PC-9 (cell line): Measurements from ENCODE around the gene MDH2. TPM values are rescaled to one million over a fixed set of nuclear protein-coding genes. Genes with fewer than 3 reads are reported as not detected.
"Not testable (repeated sequence)": the region's sequence is repeated elsewhere in the genome, so short reads cannot be mapped to it uniquely, and the experiment has no call there.

ENCODE experiments used
- BruUV-seq: library from RNA; stranded (reverse); fragments of 400-500 nt; replicated peaks from 2 replicates; lab custom pipeline; 2021; lab: Mats Ljungman, UMichigan
- CTCF ChIA-PET: fragments of 300-600 bp; sonication (Branson Sonifier 250); formaldehyde crosslinking; loops from one replicate; lab custom pipeline; 2022; ENCODE audit warnings: antibody characterized with exemption; lab: Charles Lee
- POLR2A ChIA-PET: fragments of 300-600 bp; sonication (Branson Sonifier 250); formaldehyde crosslinking; loops from one replicate; lab custom pipeline; 2022; ENCODE audit warnings: antibody characterized with exemption; ENCODE audit not compliant: unreplicated experiment; lab: Charles Lee
- DNase-seq, 2 experiments: peaks; one replicate each; pipeline versions ENCODE4 v3.0.0 to v3.0.0-alpha.2; 2015 to 2022; ENCODE audit warnings: mixed read lengths in 1 of 2
- H2AFZ ChIP-seq: fragments of 200-600 bp; sonication (generic); 2 replicates; pipeline ENCODE4 v1.8.1; 2017; ENCODE audit warnings: antibody characterized with exemption
- H3F3A ChIP-seq: fragments of 200-600 bp; sonication (generic); 2 replicates; pipeline ENCODE4 v1.8.1; 2017; ENCODE audit warnings: antibody characterized with exemption, mild to moderate bottlenecking, low read depth; ENCODE audit not compliant: insufficient read depth
- H3K27ac ChIP-seq: fragments of 200-600 bp; sonication (generic); 2 replicates; pipeline ENCODE4 v1.6.1; 2016; ENCODE audit warnings: mixed run types
- H3K27me3 ChIP-seq: fragments of 200-600 bp; sonication (generic); 2 replicates; pipeline ENCODE4 v1.6.1; 2016; ENCODE audit warnings: low read depth, mixed run types; ENCODE audit not compliant: insufficient read depth
- H3K36me3 ChIP-seq: fragments of 200-600 bp; sonication (generic); 2 replicates; pipeline ENCODE4 v1.6.1; 2016; ENCODE audit warnings: low read depth, mixed run types
- H3K4me1 ChIP-seq: fragments of 200-600 bp; sonication (generic); replicated peaks from 2 replicates; pipeline ENCODE4 v1.6.1; 2016; ENCODE audit warnings: mixed run types; ENCODE audit not compliant: insufficient read depth
- H3K4me2 ChIP-seq: fragments of 200-600 bp; sonication (generic); 2 replicates; pipeline ENCODE4 v1.6.1; 2017; ENCODE audit warnings: mixed run types
- H3K4me3 ChIP-seq: fragments of 200-600 bp; sonication (generic); 2 replicates; pipeline ENCODE4 v1.6.1; 2016; ENCODE audit warnings: mixed run types
- H3K79me2 ChIP-seq: fragments of 200-600 bp; sonication (generic); 2 replicates; pipeline ENCODE4 v1.6.1; 2017; ENCODE audit warnings: low read depth, mixed run types
- H3K9me2 ChIP-seq: fragments of 200-600 bp; sonication (generic); 2 replicates; pipeline ENCODE4 v1.8.1; 2017; ENCODE audit warnings: mild to moderate bottlenecking; ENCODE audit not compliant: insufficient read depth
- H3K9me3 ChIP-seq: fragments of 200-600 bp; sonication (generic); 2 replicates; pipeline ENCODE4 v1.8.1; 2016; ENCODE audit warnings: low read depth; ENCODE audit not compliant: insufficient read depth
- H4K20me1 ChIP-seq: fragments of 200-600 bp; sonication (generic); 2 replicates; pipeline ENCODE4 v1.8.1; 2017; ENCODE audit not compliant: insufficient read depth
- CTCF ChIP-seq: fragments of 200-600 bp; sonication (generic); conservative IDR thresholded peaks from 2 replicates; pipeline ENCODE4 v1.6.1; 2017; ENCODE audit warnings: mixed run types, antibody characterized with exemption, mild to moderate bottlenecking, moderate library complexity
- EZH2 ChIP-seq: fragments of 200-600 bp; sonication (generic); IDR thresholded peaks from 2 replicates; pipeline ENCODE4 v1.8.0; 2017; ENCODE audit warnings: antibody characterized with exemption, low read depth
- intact Hi-C: fragments of 100-400 bp; cut with micrococcal nuclease; formaldehyde crosslinking; loops from one replicate; pipeline ENCODE4 v1.10.0; 2022; ENCODE audit not compliant: unreplicated experiment
- total RNA-seq: library from RNA; stranded (reverse); gene quantifications from 2 replicates; pipeline ENCODE4 v1.2.3, GENCODE V29; 2021

Gene MDH2
- total RNA-seq, 1 experiment from 2014 or later: 328 TPM

GRCh38 chr7:76009672-76010600, 38.0 kb upstream of the MDH2 start:
- ChIA-PET POLR2A (interaction anchor here (0.5 kb wide), 1 partner anchor 35 kb away, joined by 21 read pairs; no protein-coding TSS in a partner anchor), CTCF (interaction anchor here (0.6 kb wide), 1 partner anchor 131 kb away, joined by 6 read pairs; no protein-coding TSS in a partner anchor)
- H3K27me3 ChIP-seq: no peaks in the 10 kb centered on the region
- H3K79me2 ChIP-seq: no peaks in the 10 kb centered on the region
- H3K27ac ChIP-seq: no peak overlapping the region
- H4K20me1 ChIP-seq: no peaks in the 10 kb centered on the region
- no peak overlapping the region for H2AFZ ChIP-seq
- H3K4me2 ChIP-seq: no peak overlapping the region
- intact Hi-C loops: no loop called here
- BruUV-seq: no TSS peak
- H3K9me3 ChIP-seq: no peaks in the 10 kb centered on the region
- no peaks in the 10 kb centered on the region for H3F3A ChIP-seq
- TF ChIP-seq EZH2 (no peak), CTCF (no peak)
- no peak for DNase-seq
- no peaks in the 10 kb centered on the region for H3K4me1 ChIP-seq
- H3K9me2 ChIP-seq: no peaks in the 10 kb centered on the region
- H3K36me3 ChIP-seq: no peaks in the 10 kb centered on the region
- H3K4me3 ChIP-seq: no peak overlapping the region

- Histone ChIP-seq H3K9me3 (no peaks in the 10 kb centered on the region), H3K4me2 (no peak overlapping the region), H4K20me1 (no peaks in the 10 kb centered on the region), H3F3A (no peaks in the 10 kb centered on the region), H3K79me2 (no peaks in the 10 kb centered on the region), H3K9me2 (no peaks in the 10 kb centered on the region), H3K27me3 (no peaks in the 10 kb centered on the region), H3K4me3 (no peak overlapping the region), H3K27ac (no peak overlapping the region), H3K36me3 (0 out of 2 replicates have a peak, but pooled peaks cover 2% of the 10 kb centered on the region), H2AFZ (no peak overlapping the region), H3K4me1 (no peaks in the 10 kb centered on the region)
- BruUV-seq: no TSS peak
- TF ChIP-seq CTCF (no peak), EZH2 (no peak)
- intact Hi-C loops: no loop called here
- DNase-seq: no peak
- ChIA-PET CTCF (interaction anchor here (0.6 kb wide), 1 partner anchor 21 kb away, joined by 6 read pairs; no protein-coding TSS in a partner anchor), POLR2A (no interaction called here)
These were observed 36.5 kb upstream of the MDH2 start for GRCh38 chr7:76011442-76011861.

- ChIA-PET CTCF (no interaction called here), POLR2A (no interaction called here)
- no peak overlapping the region for H3K4me2 ChIP-seq
- H3K4me1 ChIP-seq: no peaks in the 10 kb centered on the region
- DNase-seq: no peak
- H3K9me3 ChIP-seq: no peaks in the 10 kb centered on the region
- H3K27me3 ChIP-seq: no peaks in the 10 kb centered on the region
- H3K4me3 ChIP-seq: no peak overlapping the region
- H3F3A ChIP-seq: peaks cover 4% of the 10 kb centered on the region; the same call in 1 of the 2 replicates
- TF ChIP-seq EZH2: no peak
- no peak for TF ChIP-seq CTCF
- intact Hi-C loops: no loop called here
- no peak overlapping the region for H2AFZ ChIP-seq
- no peaks in the 10 kb centered on the region for H3K9me2 ChIP-seq
- no TSS peak for BruUV-seq
- H4K20me1 ChIP-seq: no peaks in the 10 kb centered on the region
- H3K36me3 ChIP-seq: 0 out of 2 replicates have a peak, but pooled peaks cover 3% of the 10 kb centered on the region
- H3K79me2 ChIP-seq: no peaks in the 10 kb centered on the region
- no peak overlapping the region for H3K27ac ChIP-seq
These were observed 31.5 kb upstream of the MDH2 start for GRCh38 chr7:76016191-76016947.

- intact Hi-C loops: not testable (repeated sequence)
These were observed 29.4 kb upstream of the MDH2 start for GRCh38 chr7:76018520-76018919.

More at GRCh38 chr7:76018520-76018919, 29.4 kb upstream of the MDH2 start:
- POLR2A ChIA-PET: interaction anchor here (0.7 kb wide), 1 partner anchor 128 kb away, joined by 4 read pairs; no protein-coding TSS in a partner anchor
- not testable (repeated sequence) for H3K4me2 ChIP-seq, H4K20me1 ChIP-seq, H3K4me3 ChIP-seq, H2AFZ ChIP-seq, H3K9me2 ChIP-seq, H3K79me2 ChIP-seq, H3F3A ChIP-seq, H3K4me1 ChIP-seq, DNase-seq, H3K36me3 ChIP-seq, H3K27me3 ChIP-seq, BruUV-seq, H3K27ac ChIP-seq, H3K9me3 ChIP-seq
- CTCF ChIA-PET: interaction anchor here (0.6 kb wide), 1 partner anchor 69 kb away, joined by 3 read pairs; no protein-coding TSS in a partner anchor
